HG02981 (cell line): ENCODE results near the gene CDK13.
"Not testable (repeated sequence)": the region's sequence is repeated elsewhere in the genome, so short reads cannot be mapped to it uniquely, and the experiment has no call there.

Source experiments
- ATAC-seq: cut with Tn5 transposase; IDR thresholded peaks from one replicate; pipeline ENCODE4 v1.9.1; 2021; ENCODE audit warnings: mild to moderate bottlenecking, moderate library complexity; ENCODE audit not compliant: unreplicated experiment

CDK13 gene

GRCh38 chr7:40145596-40146130 is 195.6 kb downstream of the CDK13 start:
- not testable (repeated sequence) for ATAC-seq

GRCh38 chr7:40147371-40148246 is 197.6 kb downstream of the CDK13 start:
- no peak for ATAC-seq

GRCh38 chr7:40148247-40148580 is 198.2 kb downstream of the CDK13 start:
- ATAC-seq: not testable (repeated sequence)

- no peak for ATAC-seq
These were observed 198.6 kb downstream of the CDK13 start for GRCh38 chr7:40148671-40149070.
